GM21447 (cell line): ENCODE data around the gene PSMB2.
A peak's percentile ranks its signal among the peaks of the same experiment; 100 is the strongest.

ENCODE experiments used
- ATAC-seq: cut with Tn5 transposase; IDR thresholded peaks from one replicate; pipeline ENCODE4 v1.9.1; 2021; ENCODE audit not compliant: unreplicated experiment

PSMB2 gene

GRCh38 chr1:35557611-35558373 lies 83.5 kb downstream of the PSMB2 start, which contains the start of gene NCDN:
Gene NCDN, plus strand, starts transcription at chr1:35557799. Its CDS starts 392 bp downstream, at chr1:35558191.
- peak; percentile 85 for ATAC-seq

- peak; percentile 83 for ATAC-seq
Measured at GRCh38 chr1:35557118-35557610, 84.2 kb downstream of the PSMB2 start, which contains the start of gene KIAA0319L. Gene KIAA0319L, minus strand, starts transcription at chr1:35557403. Its CDS starts 2,912 bp downstream, at chr1:35554491.

GRCh38 chr1:35556484-35557117 lies 84.7 kb downstream of the PSMB2 start:
- no peak for ATAC-seq

GRCh38 chr1:35555601-35556477 lies 85.5 kb downstream of the PSMB2 start:
- no peak for ATAC-seq

GRCh38 chr1:35555212-35555584 lies 86.1 kb downstream of the PSMB2 start:
- no peak for ATAC-seq

- ATAC-seq, result no peak
Measured at GRCh38 chr1:35554266-35555211, 86.8 kb downstream of the PSMB2 start.

GRCh38 chr1:35553851-35554250 lies 87.5 kb downstream of the PSMB2 start:
- no peak for ATAC-seq
